Keratinocyte (primary cell): ENCODE measurements around the gene LSP1.

Experiments
- EZH2 ChIP-seq: IDR thresholded peaks from one replicate; pipeline ENCODE4 v1.6.1; 2012; ENCODE audit warnings: inconsistent platforms, mild to moderate bottlenecking, low read length, moderate library complexity
- TF ChIP-seq, protein P1 (sequence below), 3 experiments: IDR thresholded peaks in 1 of 3; conservative IDR thresholded peaks in 1 of 3; optimal IDR thresholded peaks in 1 of 3; 2 replicates in 2 of 3; 3 replicates in 1 of 3; pipeline versions ENCODE3 to v1.5.1; 2011; ENCODE audit warnings: low read length in 3 of 3, mild to moderate bottlenecking in 3 of 3, moderate library complexity in 2 of 3, control low read depth in 1 of 3, inconsistent platforms in 1 of 3; ENCODE audit not compliant: insufficient read depth in 2 of 3; ENCODE audit errors: extremely low read depth in 1 of 3

DNA sequence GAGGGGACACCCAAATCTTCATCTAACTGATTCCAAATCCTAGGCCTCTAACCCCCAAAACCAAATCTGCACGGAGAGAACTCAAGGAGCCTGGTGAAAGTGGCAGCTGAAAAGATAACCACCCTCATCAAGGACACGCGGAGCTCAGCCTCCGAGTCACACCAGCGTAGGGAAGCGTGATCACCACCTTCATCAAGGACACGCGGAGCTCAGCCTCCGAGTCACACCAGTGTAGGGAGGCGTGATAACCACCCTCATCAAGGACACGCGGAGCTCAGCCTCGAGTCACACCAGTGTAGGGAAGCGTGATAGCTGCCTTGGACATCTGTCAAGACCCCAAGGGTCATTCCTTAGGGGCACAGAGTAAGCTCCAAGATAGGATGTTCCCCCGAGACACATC, 47.4 kb upstream of the LSP1 start:
- TF ChIP-seq, protein P1, sequence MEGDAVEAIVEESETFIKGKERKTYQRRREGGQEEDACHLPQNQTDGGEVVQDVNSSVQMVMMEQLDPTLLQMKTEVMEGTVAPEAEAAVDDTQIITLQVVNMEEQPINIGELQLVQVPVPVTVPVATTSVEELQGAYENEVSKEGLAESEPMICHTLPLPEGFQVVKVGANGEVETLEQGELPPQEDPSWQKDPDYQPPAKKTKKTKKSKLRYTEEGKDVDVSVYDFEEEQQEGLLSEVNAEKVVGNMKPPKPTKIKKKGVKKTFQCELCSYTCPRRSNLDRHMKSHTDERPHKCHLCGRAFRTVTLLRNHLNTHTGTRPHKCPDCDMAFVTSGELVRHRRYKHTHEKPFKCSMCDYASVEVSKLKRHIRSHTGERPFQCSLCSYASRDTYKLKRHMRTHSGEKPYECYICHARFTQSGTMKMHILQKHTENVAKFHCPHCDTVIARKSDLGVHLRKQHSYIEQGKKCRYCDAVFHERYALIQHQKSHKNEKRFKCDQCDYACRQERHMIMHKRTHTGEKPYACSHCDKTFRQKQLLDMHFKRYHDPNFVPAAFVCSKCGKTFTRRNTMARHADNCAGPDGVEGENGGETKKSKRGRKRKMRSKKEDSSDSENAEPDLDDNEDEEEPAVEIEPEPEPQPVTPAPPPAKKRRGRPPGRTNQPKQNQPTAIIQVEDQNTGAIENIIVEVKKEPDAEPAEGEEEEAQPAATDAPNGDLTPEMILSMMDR (optimal IDR thresholded peaks at IDR 0.05 in 1 of 3, IDR thresholded peaks at IDR 0.05 in 1 of 3, conservative IDR thresholded peaks at IDR 0.05 in 1 of 3; ENCODE audit: extremely low read depth in 1 of 3, insufficient read depth in 2 of 3, low read length in 3 of 3): no peak
- TF ChIP-seq EZH2: no peak
